Astrocyte of the spinal cord (primary cell): Measurements from ENCODE around the gene RERE.

Experiments used
- DNase-seq: peaks from one replicate; pipeline ENCODE4 v3.0.0; 2011; ENCODE audit warnings: low read depth, low spot score
- H3K4me3 ChIP-seq: 2 replicates; pipeline ENCODE4 v1.5.1; 2011; ENCODE audit warnings: low read depth, mild to moderate bottlenecking, low read length, moderate library complexity
- CTCF ChIP-seq: IDR thresholded peaks from 2 replicates; pipeline ENCODE4 v1.5.1; 2012; ENCODE audit warnings: low read depth, mild to moderate bottlenecking, low read length, inconsistent platforms
- in situ Hi-C: cut with HindIII; loops from 2 replicates; pipeline ENCODE4 v1.10.0; 2017; ENCODE audit warnings: low sequenced_read_pairs

Gene RERE

GRCh38 chr1:8494681-8495080 is 322.8 kb downstream of the RERE start:
- in situ Hi-C loops, result no loop called here
- H3K4me3 ChIP-seq, result no peak overlapping the region
- TF ChIP-seq CTCF, result no peak
- DNase-seq, result no peak

DNA sequence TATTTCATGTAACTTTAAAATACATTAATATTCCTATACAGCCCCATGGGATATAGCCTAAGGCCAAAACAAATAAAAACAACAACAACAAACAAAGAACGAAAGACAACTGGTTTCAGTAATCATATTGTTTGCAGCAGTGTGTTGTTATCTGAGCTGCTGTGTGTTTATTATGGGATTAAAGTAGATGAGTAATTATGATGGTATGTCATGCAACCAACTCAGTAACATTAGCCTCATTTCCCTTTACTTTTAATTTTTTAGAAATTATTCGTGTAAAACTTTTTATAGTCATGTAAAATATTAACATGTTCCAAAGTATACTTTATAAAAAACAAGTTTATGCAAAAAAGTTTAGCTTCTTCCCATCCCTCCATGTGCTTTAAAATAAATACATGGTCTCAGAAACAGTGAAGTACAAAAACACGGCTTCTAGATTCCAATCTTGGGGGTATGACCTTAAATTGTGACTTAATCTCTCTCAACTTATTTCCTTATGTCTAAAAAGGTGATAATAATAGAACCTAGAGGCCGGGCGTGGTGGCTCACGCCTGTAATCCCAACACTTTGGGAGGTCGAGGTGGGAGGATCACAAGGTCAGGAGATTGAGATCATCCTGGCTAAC is 323.4 kb downstream of the RERE start:
- in situ Hi-C loops, result no loop called here
- TF ChIP-seq CTCF, result no peak
- H3K4me3 ChIP-seq, result no peak overlapping the region
- DNase-seq, result no peak

GRCh38 chr1:8487249-8487648 is 330.2 kb downstream of the RERE start:
- no peak overlapping the region for H3K4me3 ChIP-seq
- in situ Hi-C loops, result no loop called here
- no peak for DNase-seq
- no peak for TF ChIP-seq CTCF

GRCh38 chr1:8486047-8486446 is 331.4 kb downstream of the RERE start:
- no peak for DNase-seq
- TF ChIP-seq CTCF, result no peak
- in situ Hi-C loops, result no loop called here
- H3K4me3 ChIP-seq, result no peak overlapping the region

DNA sequence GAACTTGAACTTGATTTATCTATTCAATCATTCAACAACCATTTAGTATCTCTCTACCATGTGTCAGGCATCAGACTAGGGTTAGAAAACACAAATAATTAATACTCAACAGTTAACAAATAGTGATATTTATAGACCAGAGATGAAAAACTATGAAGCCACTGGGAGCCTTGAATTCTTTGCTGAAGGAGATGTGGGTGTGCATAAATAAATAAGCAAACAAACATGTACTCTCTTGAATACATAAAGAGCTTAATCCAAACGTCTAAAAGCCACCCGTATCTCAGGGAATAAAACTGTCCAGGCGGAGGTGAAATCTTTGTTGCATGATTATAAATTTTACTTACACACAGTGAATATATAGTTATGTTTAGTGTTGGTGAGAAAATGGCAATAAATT is 333.9 kb downstream of the RERE start:
- no peak overlapping the region for H3K4me3 ChIP-seq
- in situ Hi-C loops, result no loop called here
- TF ChIP-seq CTCF, result no peak
- DNase-seq, result no peak

DNA sequence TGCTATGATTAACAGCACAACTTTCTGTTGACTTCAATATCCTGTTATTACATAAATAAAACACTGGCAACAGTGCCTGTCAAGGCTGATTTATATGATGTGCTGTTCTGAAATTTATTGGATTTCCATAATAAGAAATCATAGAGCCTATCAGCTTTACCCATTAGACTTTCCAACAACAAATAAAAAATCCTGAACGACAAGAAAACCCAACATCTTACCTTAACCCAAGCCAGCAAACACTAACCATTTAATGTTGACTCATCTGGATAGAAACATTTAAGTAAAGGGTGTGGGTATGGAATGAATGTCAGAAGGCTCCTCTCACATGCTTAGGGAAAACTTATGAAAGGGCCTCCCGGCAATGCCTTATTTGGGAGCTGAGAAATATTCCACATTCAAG is 334.5 kb downstream of the RERE start:
- TF ChIP-seq CTCF, result no peak
- H3K4me3 ChIP-seq, result no peak overlapping the region
- in situ Hi-C loops, result no loop called here
- peak; percentile 27 for DNase-seq
